HEK293T (cell line): ENCODE data around the gene AQP12B.

ENCODE experiments used
- BHLHE40 ChIP-seq: fragments of 450-650 bp; IDR thresholded peaks from 2 replicates; pipeline ENCODE4 v1.6.1; 2016; ENCODE audit warnings: mild to moderate bottlenecking, moderate library complexity, borderline replicate concordance
- ELF4 ChIP-seq: fragments of 450-650 bp; IDR thresholded peaks from 2 replicates; pipeline ENCODE4 v1.6.1; 2017; ENCODE audit warnings: antibody characterized with exemption
- FOXA1 ChIP-seq: fragments of 450-650 bp; IDR thresholded peaks from 2 replicates; pipeline ENCODE4 v1.6.1; 2016; ENCODE audit warnings: mild to moderate bottlenecking
- FOXK2 ChIP-seq: fragments of 450-650 bp; IDR thresholded peaks from 2 replicates; pipeline ENCODE4 v1.6.1; 2016; ENCODE audit warnings: mild to moderate bottlenecking
- FOXM1 ChIP-seq: fragments of 450-650 bp; IDR thresholded peaks from 2 replicates; pipeline ENCODE4 v1.6.1; 2017; ENCODE audit warnings: mild to moderate bottlenecking, borderline replicate concordance
- L3MBTL2 ChIP-seq: fragments of 450-650 bp; conservative IDR thresholded peaks from 2 replicates; pipeline ENCODE4 v1.6.1; 2016; ENCODE audit warnings: mild to moderate bottlenecking
- SP1 ChIP-seq: fragments of 450-650 bp; IDR thresholded peaks from 2 replicates; pipeline ENCODE4 v1.6.1; 2017
- ZNF384 ChIP-seq: fragments of 450-650 bp; IDR thresholded peaks from 2 replicates; pipeline ENCODE4 v1.6.1; 2016

- TF ChIP-seq FOXA1 (no peak), FOXK2 (no peak), SP1 (no peak), ELF4 (no peak), FOXM1 (no peak), ZNF384 (no peak), BHLHE40 (no peak), L3MBTL2 (no peak)
Observed at GRCh38 chr2:240629619-240629967, 53.1 kb downstream of the AQP12B start.
